RPMI7951 (cell line): Measurements from ENCODE around the gene MAML3. TPM values are rescaled to one million over a fixed set of nuclear protein-coding genes. Genes with fewer than 3 reads are reported as not detected.

Experiments used
- total RNA-seq: library from RNA; depleted of rRNA; stranded (reverse); fragments of >200 nt; shearing (Covaris generic); gene quantifications from 2 replicates; pipeline ENCODE4 v1.2.3, GENCODE V29; 2014; rRNA removed

Gene MAML3
- total RNA-seq, 1 experiment from 2014 or later: 3.2 TPM

Other genes starting within 250 kb of the MAML3 start
- 57.7 and 80.4 TPM in 2 replicates for gene SCOC, start 219.5 kb upstream of the MAML3 start, total RNA-seq